Measurements from ENCODE around the gene CBLB. TPM values are rescaled to one million over a fixed set of nuclear protein-coding genes. Genes with fewer than 3 reads are reported as not detected.
"Not testable (repeated sequence)": the region's sequence is repeated elsewhere in the genome, so short reads cannot be mapped to it uniquely, and the experiment has no call there.

CBLB gene
- total RNA-seq, 2 experiments from 2014 or later, result 104 to 113 TPM

DNA sequence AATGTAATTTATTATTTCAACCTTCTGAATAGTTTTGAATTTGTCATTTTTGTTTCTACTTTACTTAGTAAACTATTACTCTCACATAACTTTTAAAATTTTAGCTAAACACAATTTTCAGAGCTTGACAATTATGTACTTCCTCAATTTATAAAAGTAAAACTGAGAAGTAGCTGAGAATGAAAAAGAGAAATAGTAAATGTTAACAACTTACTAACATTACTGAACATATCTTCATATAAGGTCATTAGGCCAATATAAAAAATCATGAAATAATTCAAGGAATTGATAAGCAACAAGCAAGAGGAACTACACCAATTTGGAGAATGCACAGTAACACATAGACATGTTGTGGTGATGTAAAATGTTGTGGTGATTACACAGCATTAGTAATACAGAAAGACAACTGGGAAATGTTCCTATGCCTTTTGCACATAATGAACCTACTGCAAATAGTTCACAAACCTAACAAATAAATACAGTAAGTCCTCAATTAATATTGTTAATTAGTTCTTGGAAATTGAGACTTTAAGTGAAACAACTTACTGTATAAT, 137.9 kb downstream of the CBLB start:
- POLR2A ChIA-PET, result interaction anchor here (0.6 kb wide), 1 partner anchor 113 kb away, joined by 3 read pairs; no protein-coding TSS in a partner anchor
- ATAC-seq (no peak), DNase-seq (no peak)
- H3K4me3 Mint-ChIP-seq, result no peak overlapping the region
- peaks cover 72% of the 10 kb centered on the region for H3K36me3 Mint-ChIP-seq (ENCODE audit: low read depth)
- peaks cover 16% of the 10 kb centered on the region for H3K4me1 Mint-ChIP-seq (ENCODE audit: low read depth)
- CTCF ChIA-PET, result no interaction called here
- no peak overlapping the region for H3K27ac Mint-ChIP-seq
- H3K9me3 Mint-ChIP-seq, result peaks cover 11% of the 10 kb centered on the region
- no peaks in the 10 kb centered on the region for H3K27me3 Mint-ChIP-seq
- TF ChIP-seq, protein P1, sequence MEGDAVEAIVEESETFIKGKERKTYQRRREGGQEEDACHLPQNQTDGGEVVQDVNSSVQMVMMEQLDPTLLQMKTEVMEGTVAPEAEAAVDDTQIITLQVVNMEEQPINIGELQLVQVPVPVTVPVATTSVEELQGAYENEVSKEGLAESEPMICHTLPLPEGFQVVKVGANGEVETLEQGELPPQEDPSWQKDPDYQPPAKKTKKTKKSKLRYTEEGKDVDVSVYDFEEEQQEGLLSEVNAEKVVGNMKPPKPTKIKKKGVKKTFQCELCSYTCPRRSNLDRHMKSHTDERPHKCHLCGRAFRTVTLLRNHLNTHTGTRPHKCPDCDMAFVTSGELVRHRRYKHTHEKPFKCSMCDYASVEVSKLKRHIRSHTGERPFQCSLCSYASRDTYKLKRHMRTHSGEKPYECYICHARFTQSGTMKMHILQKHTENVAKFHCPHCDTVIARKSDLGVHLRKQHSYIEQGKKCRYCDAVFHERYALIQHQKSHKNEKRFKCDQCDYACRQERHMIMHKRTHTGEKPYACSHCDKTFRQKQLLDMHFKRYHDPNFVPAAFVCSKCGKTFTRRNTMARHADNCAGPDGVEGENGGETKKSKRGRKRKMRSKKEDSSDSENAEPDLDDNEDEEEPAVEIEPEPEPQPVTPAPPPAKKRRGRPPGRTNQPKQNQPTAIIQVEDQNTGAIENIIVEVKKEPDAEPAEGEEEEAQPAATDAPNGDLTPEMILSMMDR (IDR thresholded peaks at IDR 0.05), result no peak
- intact Hi-C loops (cut with micrococcal nuclease), result no loop called here

DNA sequence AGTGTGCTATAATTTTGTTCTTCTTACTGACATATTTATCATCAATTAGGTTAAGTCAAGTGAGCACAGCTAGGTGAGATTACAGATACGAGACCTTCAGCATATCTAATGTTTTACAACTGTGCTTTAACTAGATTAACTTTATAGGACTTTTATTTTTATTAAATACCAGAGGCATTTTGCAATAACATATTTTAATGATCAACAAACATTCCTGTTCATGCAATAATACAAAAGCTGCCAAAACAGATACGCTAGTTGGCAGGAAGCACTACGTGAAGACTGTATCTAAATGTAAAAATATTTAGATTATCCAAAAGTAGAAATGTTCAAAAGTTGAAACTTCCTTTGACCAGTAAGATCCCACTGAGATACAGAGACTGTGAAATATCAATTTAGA, 139.1 kb downstream of the CBLB start:
- intact Hi-C loops (cut with micrococcal nuclease), result no loop called here
- Mint-ChIP-seq H3K4me3 (no peak overlapping the region), H3K27ac (no peak overlapping the region), H3K4me1 (ENCODE audit: low read depth) (peaks cover 19% of the 10 kb centered on the region), H3K27me3 (no peaks in the 10 kb centered on the region), H3K36me3 (ENCODE audit: low read depth) (peaks cover 69% of the 10 kb centered on the region), H3K9me3 (peaks cover 11% of the 10 kb centered on the region)
- CTCF ChIA-PET, result no interaction called here
- POLR2A ChIA-PET, result interaction anchor here (1.0 kb wide), 1 partner anchor 9 kb away, joined by 3 read pairs; no protein-coding TSS in a partner anchor
- DNase-seq (no peak), ATAC-seq (no peak)
- TF ChIP-seq, protein P1 (IDR thresholded peaks at IDR 0.05), result no peak

DNA sequence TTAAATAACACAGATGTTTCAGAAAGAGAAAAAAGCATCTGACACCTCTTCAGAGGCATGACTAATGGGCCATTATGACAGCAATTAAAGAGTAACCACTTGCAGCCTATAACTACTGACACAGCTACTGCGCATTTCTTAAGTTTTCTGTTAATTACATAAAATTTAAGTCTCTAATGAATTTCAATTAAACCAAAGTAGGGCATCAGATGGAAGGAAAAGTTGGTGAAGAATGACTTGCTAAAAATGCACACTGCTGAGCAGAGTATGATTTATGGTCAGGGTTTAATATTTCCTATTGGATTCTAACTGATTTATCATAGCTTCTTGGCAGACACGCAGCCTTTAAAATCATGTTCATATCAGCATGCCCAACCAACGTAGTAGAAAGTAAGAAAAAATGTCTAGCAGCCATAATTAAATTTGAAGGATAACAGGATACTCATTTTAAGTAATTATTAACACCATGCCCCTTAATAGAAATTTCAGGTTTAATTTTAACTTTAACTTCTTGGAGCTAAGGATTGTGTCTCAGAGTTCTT, 140.0 kb downstream of the CBLB start:
- ChIA-PET POLR2A (no interaction called here), CTCF (interaction anchor here (1.4 kb wide), 1 partner anchor 10 kb away, joined by 3 read pairs; no protein-coding TSS in a partner anchor)
- H3K27me3 Mint-ChIP-seq, result no peaks in the 10 kb centered on the region
- no peak overlapping the region for H3K4me3 Mint-ChIP-seq
- TF ChIP-seq, protein P1 (IDR thresholded peaks at IDR 0.05), result no peak
- ATAC-seq, result no peak
- H3K36me3 Mint-ChIP-seq (ENCODE audit: low read depth), result peaks cover 69% of the 10 kb centered on the region
- no peak for DNase-seq
- intact Hi-C loops (cut with micrococcal nuclease), result no loop called here
- H3K9me3 Mint-ChIP-seq, result peaks cover 11% of the 10 kb centered on the region
- H3K27ac Mint-ChIP-seq, result no peak overlapping the region
- H3K4me1 Mint-ChIP-seq (ENCODE audit: low read depth), result peaks cover 24% of the 10 kb centered on the region

DNA sequence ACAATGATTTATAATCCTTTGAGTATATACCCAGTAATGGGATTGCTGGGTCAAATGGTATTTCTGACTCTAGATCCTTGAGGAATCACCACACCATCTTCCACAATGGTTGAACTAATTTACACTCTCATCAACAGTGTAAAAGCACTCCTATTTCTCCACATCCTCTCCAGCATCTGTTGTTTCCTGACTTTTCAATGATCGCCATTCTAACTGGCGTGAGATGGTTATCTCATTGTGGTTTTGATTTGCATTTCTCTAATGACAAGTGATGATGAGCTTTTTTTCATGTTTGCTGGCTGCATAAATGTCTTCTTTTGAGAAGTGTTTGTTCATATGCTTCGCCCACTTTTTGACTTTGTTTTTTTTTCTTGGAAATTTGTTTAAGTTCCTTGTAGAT, 141.8 kb downstream of the CBLB start:
- Mint-ChIP-seq H3K9me3 (peaks cover 11% of the 10 kb centered on the region), H3K27ac (peak overlapping the region; percentile 57), H3K4me1 (ENCODE audit: low read depth) (peaks cover 35% of the 10 kb centered on the region), H3K36me3 (ENCODE audit: low read depth) (peaks cover 65% of the 10 kb centered on the region)
- intact Hi-C loops (cut with micrococcal nuclease); CTCF ChIA-PET; H3K4me3 Mint-ChIP-seq; ATAC-seq; DNase-seq; H3K27me3 Mint-ChIP-seq; POLR2A ChIA-PET: not testable (repeated sequence)

DNA sequence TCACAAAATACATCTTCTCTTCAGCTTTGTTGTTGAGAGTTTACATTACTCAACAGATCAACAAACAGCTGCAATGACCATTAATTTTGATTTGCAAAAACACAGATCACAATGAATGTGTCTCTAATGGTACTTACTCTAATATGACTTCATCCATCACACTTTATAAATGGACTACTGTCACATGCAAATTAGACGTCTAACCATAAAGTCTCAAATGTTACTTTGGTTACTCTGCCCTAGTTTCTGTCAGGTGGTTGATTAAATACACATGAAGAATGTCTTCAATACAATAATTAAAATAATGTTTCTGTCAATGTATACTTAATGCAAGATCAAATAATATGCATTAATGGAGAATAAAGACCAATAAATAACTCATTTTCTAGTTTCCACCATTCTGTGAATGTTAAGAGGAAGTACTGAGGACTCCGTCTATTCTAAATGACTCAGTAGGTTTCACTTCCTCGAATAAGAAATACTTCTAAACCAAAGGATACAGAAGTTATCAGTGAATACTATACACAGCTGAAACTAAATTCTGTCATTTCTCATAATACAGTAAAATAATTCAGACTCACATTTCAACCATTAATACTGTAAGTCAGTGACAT, 145.8 kb downstream of the CBLB start:
- Mint-ChIP-seq H3K27ac (peak overlapping the region; percentile 31), H3K36me3 (ENCODE audit: low read depth) (peaks cover 71% of the 10 kb centered on the region), H3K9me3 (peaks cover 10% of the 10 kb centered on the region), H3K4me3 (no peak overlapping the region), H3K4me1 (ENCODE audit: low read depth) (peaks cover 24% of the 10 kb centered on the region), H3K27me3 (no peaks in the 10 kb centered on the region)
- intact Hi-C loops (cut with micrococcal nuclease), result no loop called here
- CTCF ChIA-PET, result no interaction called here
- TF ChIP-seq, protein P1 (IDR thresholded peaks at IDR 0.05), result no peak
- DNase-seq (no peak), ATAC-seq (peak; percentile 93)
- POLR2A ChIA-PET, result no interaction called here

Measured in activated CD8-positive, alpha-beta T cell treated with anti-CD3 and anti-CD28 coated beads for 36 hours (primary cell).